Upper lobe of left lung (tissue), 4 donors: Measurements from ENCODE around the gene STOM.

Experiments used
- CTCF ChIP-seq, 6 experiments: fragments of 450-650 bp in 4 of 6; fragments of 200-600 bp in 2 of 6; sonication (generic) in 2 of 6; IDR thresholded peaks; one replicate each; pipeline ENCODE4 v1.5.1; 2016 to 2019; ENCODE audit warnings: antibody characterized with exemption in 6 of 6
- EP300 ChIP-seq, 4 donors: sonication (generic); formaldehyde crosslinking; IDR thresholded peaks; one replicate each; pipeline ENCODE4 v1.5.1; 2017; ENCODE audit warnings: antibody characterized with exemption in 4 of 4, control low read depth in 2 of 4
- POLR2A ChIP-seq, 4 donors: fragments of 450-650 bp; IDR thresholded peaks; one replicate each; pipeline ENCODE4 v1.5.1; 2016 to 2017; ENCODE audit warnings: antibody characterized with exemption in 4 of 4, mild to moderate bottlenecking in 2 of 4

DNA sequence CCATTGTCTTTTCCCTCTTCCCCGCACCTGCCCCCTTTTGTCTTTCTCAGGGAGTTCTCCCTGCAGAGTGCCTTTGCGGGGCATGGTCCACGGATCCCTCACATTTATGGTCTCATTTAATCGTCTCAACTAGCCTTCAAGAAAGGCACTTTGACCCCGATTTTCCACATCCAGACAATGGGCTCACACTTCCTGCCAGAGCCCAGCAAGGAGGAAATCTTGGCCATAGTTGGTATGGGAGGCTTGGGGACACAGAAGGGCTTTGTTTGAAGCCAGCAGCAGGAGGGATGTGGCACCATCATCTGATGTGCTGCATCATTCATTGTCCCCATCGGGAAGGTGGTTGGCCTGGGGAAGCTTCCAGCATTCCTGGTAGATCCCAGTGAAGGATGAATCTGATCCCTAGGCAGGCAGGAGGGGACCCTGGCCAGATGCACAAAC lies 77.2 kb downstream of the STOM start:
- TF ChIP-seq EP300 (IDR thresholded peaks at IDR 0.05) = no peak
- no peak for TF ChIP-seq CTCF (IDR thresholded peaks at IDR 0.05)
- no peak for TF ChIP-seq POLR2A (IDR thresholded peaks at IDR 0.05)
